NCI-H774 (cell line): ENCODE measurements around the gene LCN9.

Source experiments
- DNase-seq: peaks from one replicate; lab custom pipeline; 2025; lab: John Stamatoyannopoulos, UW

LCN9 gene

DNA sequence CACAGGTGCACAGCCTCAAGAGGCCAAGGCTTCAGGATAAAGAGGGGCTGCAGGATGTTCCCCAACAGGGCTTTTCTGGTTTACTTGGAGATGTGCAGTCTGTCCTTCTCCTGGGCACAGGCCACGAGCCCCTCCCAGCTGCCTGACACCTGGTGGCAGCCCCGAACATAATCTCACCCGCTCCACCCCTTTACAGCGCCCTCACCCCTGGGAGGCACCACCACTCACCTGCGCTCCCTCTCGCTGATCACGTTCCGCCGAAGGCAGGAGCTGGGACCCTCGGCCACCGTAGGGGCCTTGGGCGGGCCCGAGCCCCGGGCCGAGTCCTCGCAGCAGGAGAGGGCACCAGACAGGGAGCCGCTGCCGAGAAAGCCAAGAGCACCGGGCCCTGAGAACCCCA lies 35.7 kb downstream of the LCN9 start:
- no peak for DNase-seq

DNA sequence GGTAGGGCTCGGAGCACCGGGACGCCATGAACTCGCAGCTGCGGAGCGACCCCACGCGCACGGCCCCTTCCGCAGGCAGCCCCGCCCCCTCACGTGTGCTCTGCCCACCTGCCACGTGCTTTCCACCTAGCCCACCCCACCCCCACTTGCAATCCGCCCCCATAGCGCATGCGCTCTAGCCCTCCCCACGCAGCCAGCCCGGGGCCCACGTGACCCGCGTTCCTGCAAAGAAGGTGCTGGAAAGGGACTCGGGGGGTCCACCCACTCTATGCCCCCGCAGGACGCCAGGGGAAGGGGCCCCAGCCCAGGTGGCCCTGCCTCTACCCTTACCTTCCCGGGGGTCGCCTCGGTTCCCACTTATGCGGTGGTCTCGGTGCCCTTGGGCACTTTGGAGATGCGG lies 36.3 kb downstream of the LCN9 start, which contains the start of gene SOHLH1:
SOHLH1 (minus strand) TSS at position 42 of the 400 bp plus-strand sequence; CDS start at position 28, 14 bp downstream.
- DNase-seq, result no peak

DNA sequence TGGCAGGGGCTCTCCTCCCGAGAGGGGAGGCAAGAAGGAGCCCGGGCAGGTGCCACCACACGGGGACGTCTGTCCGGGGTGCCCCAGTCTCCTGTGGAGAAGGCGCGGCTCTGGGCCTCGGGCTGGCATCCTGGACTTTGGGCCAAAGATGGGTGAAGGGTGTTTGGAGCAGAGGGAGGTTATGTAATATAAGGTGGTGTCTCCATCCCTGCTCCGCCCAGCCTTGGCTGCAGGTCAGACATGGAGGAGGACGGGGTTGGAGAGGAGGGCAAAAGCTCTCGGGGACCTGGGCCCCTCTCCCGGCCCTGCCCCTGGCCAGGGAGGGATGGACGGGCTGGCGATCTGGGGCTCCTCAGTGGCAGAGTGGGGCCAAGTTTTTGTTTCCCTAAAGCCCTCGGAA lies 37.4 kb downstream of the LCN9 start:
- no peak for DNase-seq

DNA sequence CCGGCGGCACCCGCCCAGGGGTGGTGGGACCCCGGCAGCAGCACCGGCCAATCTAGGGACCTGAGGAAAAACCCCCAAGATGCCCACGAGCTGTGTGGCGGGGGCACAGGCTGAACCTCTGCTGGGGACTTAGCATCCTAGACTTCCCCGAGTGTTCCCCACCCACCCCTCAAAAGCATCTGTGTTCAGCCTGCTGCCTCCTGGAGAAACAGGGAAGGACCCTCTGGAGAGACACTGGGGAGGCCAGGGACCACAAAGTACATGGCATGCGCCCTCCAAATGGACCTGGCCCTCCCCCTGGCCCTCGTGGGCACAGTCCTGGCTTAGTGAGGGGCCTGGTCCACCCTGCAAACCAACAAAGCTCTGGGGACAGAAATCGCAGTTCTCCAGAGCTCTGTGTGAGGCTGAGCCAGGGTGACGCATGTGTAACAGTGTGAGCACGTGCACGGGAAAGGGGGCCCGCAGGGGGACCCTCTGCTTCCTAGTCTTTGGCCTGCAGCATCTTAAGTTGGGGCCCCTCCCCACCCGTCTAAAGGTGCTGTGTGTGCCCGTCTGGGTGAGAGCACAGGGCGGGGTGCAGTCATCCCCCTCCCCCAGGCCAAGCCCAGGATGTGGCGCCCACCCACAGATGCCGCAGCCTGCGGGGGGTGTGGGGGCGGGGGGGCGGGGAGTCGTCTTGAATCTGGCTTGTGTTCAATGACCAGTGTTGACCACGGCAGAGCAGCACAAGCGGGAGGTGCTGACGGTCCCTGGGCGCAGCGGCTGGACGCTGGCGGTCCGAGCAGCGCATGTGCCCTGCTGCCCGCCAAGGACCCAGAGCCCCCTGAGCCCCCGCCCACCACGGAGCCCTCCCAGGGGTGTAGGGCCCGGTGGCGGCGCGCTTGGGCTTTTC lies 38.2 kb downstream of the LCN9 start:
- DNase-seq, result no peak

DNA sequence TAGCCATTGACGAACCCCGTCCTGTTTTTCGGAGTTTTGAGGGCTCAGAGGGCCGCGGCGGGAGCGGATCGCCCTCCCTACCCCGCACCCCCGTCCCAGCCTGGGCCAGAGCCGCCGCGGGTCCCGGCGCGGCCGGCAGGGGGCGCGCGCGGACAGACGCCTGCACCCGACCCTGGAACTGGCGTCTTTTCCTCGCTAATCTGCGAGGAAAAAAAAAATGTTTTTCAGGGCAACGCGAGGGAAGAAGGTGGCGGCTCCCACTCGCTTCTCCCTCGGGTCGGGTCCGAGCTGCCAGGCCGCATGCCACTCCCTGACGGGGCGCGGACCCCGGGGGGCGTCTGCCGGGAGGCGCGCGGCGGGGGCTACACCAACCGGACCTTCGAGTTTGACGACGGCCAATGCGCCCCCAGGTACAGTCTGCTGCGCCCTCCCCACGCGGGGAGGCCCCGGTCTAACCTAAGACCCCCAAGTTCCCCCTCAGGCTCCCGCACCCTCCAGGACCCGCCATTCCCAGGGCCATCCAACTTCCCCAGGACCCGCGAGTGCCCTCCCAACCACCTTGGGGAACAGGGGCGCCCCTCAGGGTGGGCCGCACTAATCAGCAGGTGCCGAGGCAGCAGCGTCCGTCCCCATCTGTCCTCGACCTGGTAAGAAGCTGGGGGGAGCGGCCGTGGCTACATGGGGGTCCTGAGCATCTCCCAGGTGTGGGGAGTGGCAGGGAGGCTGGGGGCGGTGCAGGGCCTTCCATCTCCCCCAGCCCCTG lies 39.0 kb downstream of the LCN9 start, which contains the start of gene KCNT1:
KCNT1 (plus strand) TSS at position 227 of the 763 bp plus-strand sequence; CDS start at position 301, 74 bp downstream.
- no peak for DNase-seq

DNA sequence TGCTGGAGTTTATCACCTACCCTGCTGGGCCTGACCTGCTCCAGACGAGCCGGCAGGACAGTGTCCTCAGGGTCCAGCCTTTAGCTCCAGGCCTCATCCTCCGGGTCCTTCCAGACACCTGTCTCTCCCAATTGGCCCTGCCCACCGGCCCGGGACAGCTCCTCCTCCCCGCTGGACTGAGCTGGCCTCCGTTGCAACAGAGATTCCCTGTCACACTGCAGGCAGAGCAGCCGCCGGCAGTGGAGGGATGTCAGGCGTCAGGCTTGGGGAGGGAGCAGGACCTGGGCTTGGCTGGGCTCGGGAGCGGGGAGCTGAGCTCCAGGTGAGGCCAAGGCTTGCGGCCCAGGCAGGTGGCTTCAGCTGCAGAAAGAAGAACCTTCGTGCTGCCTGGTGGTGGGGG lies 40.6 kb downstream of the LCN9 start:
- no peak for DNase-seq

DNA sequence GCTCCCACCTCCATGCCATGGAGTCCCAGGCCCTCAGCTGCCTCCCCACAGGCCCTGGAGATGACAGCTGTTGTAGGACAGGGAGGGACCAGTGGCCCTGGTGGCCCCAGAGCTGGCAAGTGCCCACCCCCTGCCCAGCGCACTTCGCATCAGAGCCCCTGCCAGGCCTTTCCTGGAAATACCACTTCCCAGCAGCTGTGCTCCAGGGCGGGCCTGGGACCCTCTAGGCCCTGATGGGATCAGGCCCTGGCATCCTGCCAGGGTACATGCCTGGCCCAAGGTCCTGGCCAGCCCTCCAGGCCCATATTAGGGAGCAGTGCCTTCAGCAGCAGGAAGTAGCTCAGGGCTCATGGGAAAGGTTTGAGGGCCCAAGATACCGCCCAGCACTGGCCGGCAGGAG lies 41.4 kb downstream of the LCN9 start:
- DNase-seq, result no peak

DNA sequence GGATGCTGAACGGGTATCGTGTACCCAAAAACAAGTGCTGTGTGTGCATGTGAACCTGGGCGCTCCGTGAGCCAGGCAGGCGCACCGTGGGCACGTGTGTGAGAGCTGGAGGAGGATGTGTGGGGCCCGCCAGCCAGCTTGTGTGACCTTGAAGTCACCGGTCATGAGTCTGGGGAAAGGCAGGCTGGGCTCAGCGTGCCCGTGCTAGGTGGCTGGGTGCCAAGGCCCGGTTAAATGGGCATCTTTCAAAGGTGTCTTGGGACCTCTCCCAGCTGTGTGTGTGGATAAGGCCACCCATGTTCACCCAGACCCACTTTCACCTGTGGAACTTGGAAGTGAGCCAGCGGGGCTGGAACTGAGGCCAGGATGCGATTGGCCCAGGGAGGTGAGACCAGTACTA lies 42.3 kb downstream of the LCN9 start:
- no peak for DNase-seq

DNA sequence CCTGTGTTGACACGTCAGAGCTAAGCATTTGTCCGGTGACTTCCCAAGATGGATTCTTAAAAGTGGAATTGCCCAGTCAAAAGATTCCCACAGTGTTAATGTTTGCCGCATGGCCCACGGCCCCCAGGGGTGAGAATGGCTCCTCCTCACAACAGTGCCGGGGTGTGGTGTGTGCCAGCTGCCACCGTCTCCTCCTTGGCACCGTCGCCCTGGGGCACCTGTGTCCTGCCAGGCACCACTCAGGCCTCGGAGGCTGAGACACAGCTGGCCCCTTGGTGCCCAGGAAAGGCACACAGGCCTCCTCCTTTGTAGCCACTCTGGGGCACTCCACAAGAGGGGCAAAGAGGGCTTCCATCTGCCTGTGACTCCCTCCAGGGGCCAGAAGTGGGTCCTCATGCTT lies 43.2 kb downstream of the LCN9 start:
- DNase-seq, result no peak

DNA sequence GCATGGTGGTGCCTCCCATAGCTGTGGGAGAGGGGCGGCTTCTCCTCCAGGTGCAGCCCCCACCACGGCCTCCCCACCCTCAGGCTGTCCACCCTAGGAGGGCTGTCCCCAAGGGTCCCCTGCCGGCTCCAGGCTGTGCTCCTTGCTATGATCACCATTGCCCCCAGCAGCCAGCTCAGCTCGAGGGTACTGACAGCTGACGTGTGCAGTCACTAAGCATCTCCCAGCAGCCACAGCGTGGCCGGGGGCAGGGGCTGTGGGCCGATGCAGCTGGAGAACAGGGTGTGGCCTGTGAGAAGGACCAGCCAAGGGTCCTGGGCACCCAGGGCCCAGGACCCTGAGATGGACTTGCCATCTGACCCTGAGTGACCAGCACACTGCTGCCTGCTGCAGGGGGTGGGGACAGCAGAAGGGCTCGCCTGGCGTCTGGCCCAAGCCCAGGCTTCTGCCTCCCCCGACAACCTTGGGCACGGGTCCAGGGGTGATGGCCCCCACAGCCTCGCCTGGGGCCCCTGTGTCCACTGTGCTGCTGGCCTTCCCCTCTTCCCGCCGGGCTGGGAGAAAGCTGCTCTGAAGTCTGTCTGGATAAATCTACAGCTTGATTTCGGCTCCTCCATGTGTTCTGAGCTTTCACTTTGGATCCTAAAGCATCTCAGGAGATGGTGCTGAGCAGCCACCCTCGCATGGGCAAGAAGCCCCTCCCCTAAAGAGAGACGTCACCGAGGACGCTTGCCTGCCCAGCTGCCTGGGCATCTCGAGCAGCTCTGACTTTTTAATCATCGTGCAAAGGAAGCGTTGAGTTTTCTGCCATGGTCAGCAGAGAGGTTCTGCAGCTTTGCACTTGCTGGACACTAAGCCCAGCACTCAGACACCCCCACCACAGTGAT lies 44.4 kb downstream of the LCN9 start:
- DNase-seq, result no peak

DNA sequence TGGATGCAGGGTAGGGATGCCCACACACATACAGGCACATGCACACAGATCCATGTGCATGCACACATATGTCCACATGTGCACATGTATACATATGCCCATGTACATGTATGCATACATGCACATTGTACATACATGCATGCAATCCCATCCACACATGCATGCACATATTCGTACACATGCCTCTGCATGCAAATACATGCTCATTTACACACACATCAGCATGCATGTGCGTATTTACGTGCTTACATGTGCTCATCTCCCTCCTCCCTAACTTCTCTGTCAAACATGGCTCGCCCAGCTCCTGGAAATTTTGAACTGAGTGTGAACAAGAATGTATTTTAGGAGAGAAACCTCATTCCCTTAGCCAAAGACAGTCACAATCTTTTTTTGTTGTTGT lies 45.1 kb downstream of the LCN9 start:
- no peak for DNase-seq

DNA sequence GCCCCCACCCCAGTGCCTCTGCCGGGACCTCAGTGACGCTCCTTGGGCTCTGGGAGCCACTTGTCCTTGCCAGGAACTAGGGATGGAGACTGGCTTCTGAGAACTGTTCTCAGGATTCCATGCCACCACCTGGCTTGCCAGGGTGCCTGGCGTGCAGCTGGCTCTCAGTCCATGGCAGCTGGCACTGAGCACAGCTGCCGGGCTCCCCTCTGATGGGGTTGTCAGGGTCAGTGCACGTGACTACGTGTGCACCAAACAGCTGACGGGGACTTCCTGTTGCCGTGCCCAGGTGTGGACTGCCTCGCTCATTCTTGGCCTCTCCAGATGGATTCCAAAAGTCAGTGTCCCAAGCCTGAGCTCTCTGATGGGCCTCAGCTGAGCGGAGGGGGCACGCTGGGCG lies 48.3 kb downstream of the LCN9 start:
- peak; percentile 48 for DNase-seq

DNA sequence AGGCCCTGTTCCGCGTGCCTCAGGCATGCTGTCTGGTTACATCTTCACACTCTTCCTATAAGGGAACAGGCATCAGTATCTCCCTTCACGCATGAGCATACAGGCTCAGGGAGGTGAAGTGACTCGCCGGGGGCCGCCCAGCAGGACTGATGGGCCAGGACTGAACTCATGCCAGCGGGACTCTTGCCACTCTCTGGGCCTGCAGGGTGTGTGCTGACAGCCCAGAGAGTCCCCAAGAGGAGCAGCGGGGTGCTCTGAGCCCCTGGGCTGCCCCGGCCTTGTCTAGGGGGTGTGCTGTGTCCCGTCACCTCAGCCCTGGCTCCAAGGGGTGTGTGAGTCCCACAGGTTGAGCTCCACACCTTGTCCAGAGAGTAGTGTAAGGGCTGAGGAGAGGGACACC lies 48.8 kb downstream of the LCN9 start:
- no peak for DNase-seq

DNA sequence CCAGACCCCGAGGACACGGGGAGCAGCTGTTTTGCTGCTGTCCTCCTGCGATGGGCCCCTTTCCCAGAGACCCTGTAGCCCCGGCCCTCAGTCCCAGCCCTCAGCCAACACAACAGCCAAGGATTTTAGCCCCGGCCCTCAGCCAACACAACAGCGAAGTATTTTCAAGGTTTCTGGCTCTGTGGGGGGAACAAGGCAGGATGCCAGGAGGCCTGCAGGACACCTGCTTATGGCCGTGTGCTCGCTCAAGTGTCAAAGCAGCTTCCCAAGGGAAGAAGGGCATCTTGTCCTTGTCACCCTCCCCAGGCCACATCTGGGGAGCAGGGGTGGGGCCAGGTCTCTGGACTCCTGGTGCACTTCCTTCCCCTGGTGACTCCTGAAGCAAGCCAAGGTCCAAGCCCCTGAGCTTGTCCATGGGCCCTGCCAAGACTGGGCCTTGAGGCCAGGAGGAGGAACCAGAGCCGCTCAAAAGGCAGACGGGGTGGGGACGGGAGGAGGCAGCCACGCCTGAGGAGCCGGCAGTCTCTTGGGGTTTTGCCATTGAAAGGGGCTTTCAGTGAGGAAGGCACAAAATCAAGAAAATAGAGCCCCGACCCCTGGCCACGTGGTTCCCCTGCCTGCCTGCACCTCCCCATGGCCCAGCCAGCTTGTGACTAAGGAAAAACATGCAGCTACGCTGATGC lies 49.6 kb downstream of the LCN9 start:
- DNase-seq, result no peak

DNA sequence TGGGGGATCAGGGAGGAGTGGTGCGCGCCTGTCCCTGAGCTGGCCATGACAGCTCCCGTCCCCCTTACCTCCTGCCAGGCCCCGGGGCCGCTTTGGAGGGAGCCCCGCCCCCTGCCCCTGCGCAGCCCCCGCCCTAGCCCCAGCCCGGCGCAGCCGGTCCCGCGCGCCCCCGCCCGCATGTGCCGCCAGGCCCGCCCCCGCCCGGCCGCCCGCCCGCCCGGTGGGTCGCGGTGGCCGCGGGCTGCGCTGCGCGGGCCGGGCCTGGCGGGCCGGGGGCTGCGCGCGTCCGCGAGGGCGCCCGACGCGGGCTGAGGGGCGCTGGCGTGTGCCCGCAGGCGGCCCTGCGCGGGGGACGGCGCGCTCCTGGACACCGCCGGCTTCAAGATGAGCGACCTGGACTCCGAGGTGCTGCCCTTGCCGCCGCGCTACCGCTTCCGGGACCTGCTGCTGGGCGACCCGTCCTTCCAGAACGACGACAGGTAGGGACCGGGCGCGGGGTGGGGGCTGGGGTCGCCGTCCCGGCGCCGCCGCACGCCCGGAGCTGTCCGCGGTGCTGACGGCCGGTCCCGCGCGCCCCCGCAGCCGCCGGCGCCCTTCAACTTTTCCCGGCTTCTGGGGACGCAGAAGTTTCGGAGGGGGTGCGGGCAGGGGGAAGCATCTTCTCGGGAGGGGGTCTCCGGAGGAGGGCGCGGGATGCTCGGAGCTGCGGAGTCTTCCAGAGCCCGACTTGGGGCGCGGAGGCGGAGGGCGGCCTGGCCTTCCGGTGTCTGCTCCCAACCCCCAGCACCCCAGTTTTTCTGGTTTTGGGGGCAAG lies 51.3 kb downstream of the LCN9 start:
- no peak for DNase-seq

DNA sequence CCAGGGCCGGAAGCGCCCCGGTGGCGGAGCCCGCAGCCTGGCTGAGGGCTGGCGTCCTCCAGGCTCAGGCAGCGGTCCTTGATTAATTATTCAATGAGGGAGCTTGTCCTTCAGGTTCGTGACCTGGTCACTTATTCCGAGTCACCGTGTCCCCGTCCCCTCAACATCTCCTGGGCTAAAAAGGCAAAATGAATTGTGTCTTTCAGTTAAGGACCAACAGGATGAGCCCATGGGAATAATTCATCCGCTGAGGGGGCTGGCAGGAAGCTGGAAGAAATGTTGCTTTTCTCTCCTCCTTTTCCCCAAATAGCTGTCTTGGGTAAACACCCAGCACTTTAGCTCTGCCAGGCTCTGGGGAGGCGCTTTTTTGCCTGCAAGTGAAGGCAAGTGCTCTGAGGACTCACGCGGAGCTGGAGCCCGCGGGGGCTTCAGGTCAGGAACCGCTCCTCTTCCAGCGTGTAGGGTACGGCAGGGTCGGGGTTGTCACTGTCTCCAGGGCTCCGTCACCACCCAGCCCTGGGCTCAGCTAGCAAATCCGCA lies 52.0 kb downstream of the LCN9 start:
- DNase-seq, result no peak

DNA sequence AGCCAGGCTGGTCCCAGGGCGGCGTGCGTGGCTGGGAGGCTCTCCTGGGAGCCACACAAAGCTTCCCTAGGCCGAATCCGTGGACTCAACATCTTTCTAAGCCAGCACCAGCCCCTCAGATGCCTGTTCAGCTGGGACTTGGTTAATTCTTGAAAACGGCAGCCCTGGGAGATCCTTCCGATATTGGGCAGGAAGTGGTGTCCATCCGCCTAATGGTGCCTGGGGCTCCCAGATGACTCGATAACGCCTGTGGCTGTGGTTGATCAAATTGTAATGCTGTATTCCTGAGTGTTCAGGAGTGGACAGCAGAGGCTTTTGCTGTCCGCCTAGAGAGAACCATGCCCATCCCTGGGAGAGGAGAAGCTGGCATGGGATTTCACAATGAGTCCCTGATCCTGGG lies 52.9 kb downstream of the LCN9 start:
- no peak for DNase-seq
